HUES64 (cell line): Measurements from ENCODE around the gene CFAP61.

Source experiments
- H3K27ac ChIP-seq: 2 replicates; pipeline ENCODE4 v1.7.0; 2013; ENCODE audit warnings: low read depth, low read length, inconsistent platforms
- H3K27me3 ChIP-seq: 2 replicates; pipeline ENCODE4 v1.6.1; 2013; ENCODE audit warnings: mild to moderate bottlenecking, low read length; ENCODE audit not compliant: insufficient read depth
- H3K36me3 ChIP-seq: 2 replicates; pipeline ENCODE4 v1.6.1; 2013; ENCODE audit warnings: mild to moderate bottlenecking, low read length; ENCODE audit not compliant: insufficient read depth
- H3K4me1 ChIP-seq: 2 replicates; pipeline ENCODE4 v1.6.1; 2013; ENCODE audit warnings: mild to moderate bottlenecking, low read length, moderate library complexity; ENCODE audit not compliant: insufficient read depth
- H3K4me3 ChIP-seq: 2 replicates; pipeline ENCODE4 v1.5.1; 2013; ENCODE audit warnings: mild to moderate bottlenecking, low read length, moderate library complexity
- H3K9ac ChIP-seq: 2 replicates; pipeline ENCODE4 v1.6.1; 2013; ENCODE audit warnings: mild to moderate bottlenecking, low read depth, low read length
- H3K9me3 ChIP-seq: 2 replicates; pipeline ENCODE4 v1.6.1; 2013; ENCODE audit warnings: low read depth, low read length; ENCODE audit not compliant: insufficient read depth
- WGBS: fragments of 150-250, 120-280 bp; methylation state at CpG from one replicate; pipeline ENCODE4 v1.1.7; 2013; ENCODE audit warnings: missing lambda C conversion rate; 5-methylcytosine and 5-hydroxymethylcytosine counted together

The CFAP61 gene

GRCh38 chr20:20076297-20077065, 24.1 kb downstream of the CFAP61 start:
- Histone ChIP-seq H3K27ac (no peak overlapping the region), H3K9me3 (no peaks in the 10 kb centered on the region), H3K27me3 (no peaks in the 10 kb centered on the region), H3K36me3 (no peaks in the 10 kb centered on the region), H3K4me3 (no peak overlapping the region), H3K4me1 (peaks cover 21% of the 10 kb centered on the region), H3K9ac (no peak overlapping the region)
- WGBS: 93% methylated on average over 9 of the region's 9 CpGs

DNA sequence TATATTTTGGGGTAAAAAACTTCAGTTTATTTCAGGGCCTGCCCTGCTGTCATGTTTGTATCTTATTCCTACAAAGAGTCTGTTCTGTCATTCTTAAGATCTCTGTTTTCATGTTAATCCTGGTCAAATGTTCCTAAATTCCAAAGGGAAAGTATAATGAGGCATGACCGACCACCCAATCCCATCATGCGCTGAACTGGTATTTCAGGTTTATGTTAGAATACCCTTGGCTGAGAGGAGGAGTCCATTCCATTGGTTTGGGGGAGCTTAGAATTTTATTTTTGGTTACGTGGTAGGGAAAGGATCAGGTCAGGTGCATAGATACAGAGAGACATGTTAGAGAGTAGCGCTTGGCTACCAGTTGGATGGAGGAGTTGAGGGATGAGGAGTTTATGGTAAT, 25.7 kb downstream of the CFAP61 start:
- H3K9ac ChIP-seq: no peak overlapping the region
- H3K9me3 ChIP-seq: no peaks in the 10 kb centered on the region
- H3K27ac ChIP-seq: no peak overlapping the region
- no peak overlapping the region for H3K4me3 ChIP-seq
- no peaks in the 10 kb centered on the region for H3K27me3 ChIP-seq
- WGBS: 95% methylated on average over 4 of the region's 4 CpGs
- H3K36me3 ChIP-seq: no peaks in the 10 kb centered on the region
- H3K4me1 ChIP-seq: peaks cover 21% of the 10 kb centered on the region

GRCh38 chr20:20079102-20079784, 26.9 kb downstream of the CFAP61 start:
- no peak overlapping the region for H3K4me3 ChIP-seq
- 40% methylated on average over 4 of the region's 5 CpGs for WGBS
- H3K27ac ChIP-seq: no peak overlapping the region
- no peaks in the 10 kb centered on the region for H3K27me3 ChIP-seq
- no peak overlapping the region for H3K9ac ChIP-seq
- no peaks in the 10 kb centered on the region for H3K9me3 ChIP-seq
- H3K36me3 ChIP-seq: no peaks in the 10 kb centered on the region
- peaks cover 21% of the 10 kb centered on the region for H3K4me1 ChIP-seq

DNA sequence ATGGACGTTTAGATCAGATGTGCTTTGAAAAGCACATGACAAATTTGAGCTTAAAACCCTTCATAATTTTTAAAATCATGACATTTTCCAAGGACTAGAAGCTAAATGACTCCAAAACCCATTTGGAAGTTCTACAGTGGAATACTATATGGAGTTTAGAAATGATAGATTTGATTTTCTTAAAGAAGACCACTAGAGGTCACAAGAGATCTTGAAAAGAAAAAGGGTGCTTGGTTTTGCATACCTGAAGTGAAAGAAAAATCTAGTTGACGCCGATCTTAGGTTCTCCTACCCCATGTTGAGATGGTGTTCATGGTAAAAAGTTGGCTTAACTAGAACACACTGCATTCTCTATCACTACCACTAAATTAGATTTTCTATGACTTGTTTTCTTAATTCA, 31.5 kb downstream of the CFAP61 start:
- Histone ChIP-seq H3K27ac (no peak overlapping the region), H3K4me3 (no peak overlapping the region), H3K9me3 (no peaks in the 10 kb centered on the region), H3K9ac (no peak overlapping the region), H3K27me3 (no peaks in the 10 kb centered on the region), H3K36me3 (no peaks in the 10 kb centered on the region), H3K4me1 (peaks cover 9% of the 10 kb centered on the region)
- WGBS: 19% methylated on average over 3 of the region's 3 CpGs

- H3K27me3 ChIP-seq: no peaks in the 10 kb centered on the region
- no peak overlapping the region for H3K27ac ChIP-seq
- 81% methylated on average over 8 of the region's 8 CpGs for WGBS
- H3K4me1 ChIP-seq: peaks cover 4% of the 10 kb centered on the region
- H3K4me3 ChIP-seq: no peak overlapping the region
- H3K9ac ChIP-seq: no peak overlapping the region
- no peaks in the 10 kb centered on the region for H3K9me3 ChIP-seq
- H3K36me3 ChIP-seq: no peaks in the 10 kb centered on the region
These were observed 32.0 kb downstream of the CFAP61 start for GRCh38 chr20:20084296-20084752.

GRCh38 chr20:20085071-20085470, 32.7 kb downstream of the CFAP61 start:
- Histone ChIP-seq H3K4me3 (no peak overlapping the region), H3K9me3 (no peaks in the 10 kb centered on the region), H3K27me3 (no peaks in the 10 kb centered on the region), H3K4me1 (no peaks in the 10 kb centered on the region), H3K36me3 (no peaks in the 10 kb centered on the region), H3K9ac (no peak overlapping the region), H3K27ac (no peak overlapping the region)
- WGBS: 92% methylated on average over 9 of the region's 9 CpGs

- no peak overlapping the region for H3K27ac ChIP-seq
- H3K9ac ChIP-seq: no peak overlapping the region
- H3K36me3 ChIP-seq: no peaks in the 10 kb centered on the region
- no peaks in the 10 kb centered on the region for H3K27me3 ChIP-seq
- H3K9me3 ChIP-seq: no peaks in the 10 kb centered on the region
- H3K4me1 ChIP-seq: no peaks in the 10 kb centered on the region
- WGBS: 82% methylated on average over 2 of the region's 2 CpGs
- H3K4me3 ChIP-seq: no peak overlapping the region
These were observed 33.5 kb downstream of the CFAP61 start for GRCh38 chr20:20085812-20086211.

GRCh38 chr20:20089018-20089417, 36.7 kb downstream of the CFAP61 start:
- Histone ChIP-seq H3K36me3 (no peaks in the 10 kb centered on the region), H3K4me1 (no peaks in the 10 kb centered on the region), H3K27ac (no peak overlapping the region), H3K9me3 (no peaks in the 10 kb centered on the region), H3K27me3 (no peaks in the 10 kb centered on the region), H3K9ac (no peak overlapping the region), H3K4me3 (no peak overlapping the region)
- WGBS: 95% methylated on average over 4 of the region's 4 CpGs

GRCh38 chr20:20089939-20090338, 37.6 kb downstream of the CFAP61 start:
- Histone ChIP-seq H3K27me3 (no peaks in the 10 kb centered on the region), H3K4me3 (no peak overlapping the region), H3K9me3 (no peaks in the 10 kb centered on the region), H3K36me3 (no peaks in the 10 kb centered on the region), H3K27ac (no peak overlapping the region), H3K9ac (no peak overlapping the region), H3K4me1 (no peaks in the 10 kb centered on the region)
- WGBS: 92% methylated on average over 1 of the region's 1 CpG

GRCh38 chr20:20092827-20093226, 40.5 kb downstream of the CFAP61 start:
- Histone ChIP-seq H3K27ac (no peak overlapping the region), H3K9me3 (no peaks in the 10 kb centered on the region), H3K4me3 (no peak overlapping the region), H3K36me3 (no peaks in the 10 kb centered on the region), H3K4me1 (no peaks in the 10 kb centered on the region), H3K27me3 (no peaks in the 10 kb centered on the region), H3K9ac (no peak overlapping the region)
- 95% methylated on average over 4 of the region's 4 CpGs for WGBS

DNA sequence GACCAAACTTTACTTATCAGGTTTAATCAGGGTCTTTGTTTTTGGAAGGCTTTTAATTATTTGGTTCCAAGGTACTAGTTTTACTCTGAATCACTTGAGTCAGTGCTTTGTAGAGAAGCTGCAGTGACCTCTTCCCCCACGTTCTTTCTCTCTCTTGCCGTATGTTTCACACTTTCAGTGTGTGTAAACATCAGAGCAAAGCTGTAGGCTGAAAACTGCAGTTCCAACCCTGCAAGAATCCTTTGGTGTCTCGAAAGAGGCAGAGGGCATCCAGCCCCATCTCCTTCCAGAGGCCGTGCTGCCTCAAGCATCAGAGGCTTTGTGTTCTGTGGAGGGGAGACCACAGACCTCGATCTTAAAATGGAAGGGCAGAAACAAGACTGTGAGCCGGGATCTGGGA, 42.1 kb downstream of the CFAP61 start:
- H3K9me3 ChIP-seq: no peaks in the 10 kb centered on the region
- H3K27ac ChIP-seq: no peak overlapping the region
- H3K9ac ChIP-seq: no peak overlapping the region
- WGBS: 87% methylated on average over 6 of the region's 6 CpGs
- no peak overlapping the region for H3K4me3 ChIP-seq
- H3K4me1 ChIP-seq: no peaks in the 10 kb centered on the region
- H3K36me3 ChIP-seq: no peaks in the 10 kb centered on the region
- H3K27me3 ChIP-seq: no peaks in the 10 kb centered on the region
